WTC11 (cell line): ENCODE data around the gene PRKCE. TPM values are rescaled to one million over a fixed set of nuclear protein-coding genes. Genes with fewer than 3 reads are reported as not detected.
A peak's percentile ranks its signal among the peaks of the same experiment; 100 is the strongest.

ENCODE experiments used
- ATAC-seq: fragments of 200-7000 bp; cut with Tn5 transposase; 2 replicates; pipeline ENCODE4 v1.10.0; 2021; ENCODE audit warnings: mild to moderate bottlenecking, moderate library complexity
- CTCF ChIA-PET: fragments of 300-600 bp; sonication (Branson Sonifier 250); formaldehyde crosslinking; loops from one replicate; lab custom pipeline; 2021; ENCODE audit warnings: antibody characterized with exemption; lab: Charles Lee
- POLR2A ChIA-PET: fragments of 350-600 bp; sonication (Branson Sonifier 250); formaldehyde crosslinking; loops from one replicate; lab custom pipeline; 2021; ENCODE audit warnings: antibody characterized with exemption; lab: Charles Lee
- DNase-seq: peaks from one replicate; pipeline ENCODE4 v3.0.0; 2021; ENCODE audit warnings: low spot score
- H3K27ac Mint-ChIP-seq: 2 replicates; pipeline ENCODE4 v1.8.0; 2021; ENCODE audit warnings: mixed read lengths
- H3K27me3 Mint-ChIP-seq: 2 replicates; pipeline ENCODE4 v1.8.0; 2021; ENCODE audit warnings: low read depth, mild to moderate bottlenecking, moderate library complexity, mixed read lengths
- H3K36me3 Mint-ChIP-seq: 2 replicates; pipeline ENCODE4 v1.8.0; 2021; ENCODE audit warnings: mixed read lengths
- H3K4me1 Mint-ChIP-seq: 2 replicates; pipeline ENCODE4 v1.8.0; 2022; ENCODE audit warnings: mixed read lengths
- H3K4me3 Mint-ChIP-seq: 2 replicates; pipeline ENCODE4 v1.8.0; 2021; ENCODE audit warnings: mild to moderate bottlenecking, moderate library complexity, mixed read lengths
- H3K9me3 Mint-ChIP-seq: 2 replicates; pipeline ENCODE4 v1.8.0; 2021; ENCODE audit warnings: mixed read lengths
- ATF1 ChIP-seq: sonication (generic); formaldehyde crosslinking; IDR thresholded peaks from 2 replicates; pipeline ENCODE4 v1.8.1; 2023; ENCODE audit warnings: mild to moderate bottlenecking, moderate library complexity, missing genetic modification reagents
- CBFB ChIP-seq: sonication (generic); formaldehyde crosslinking; IDR thresholded peaks from 2 replicates; pipeline ENCODE4 v1.8.1; 2022; ENCODE audit warnings: mild to moderate bottlenecking, low read depth, missing genetic modification reagents
- FOXJ3 ChIP-seq: sonication (generic); formaldehyde crosslinking; IDR thresholded peaks from 2 replicates; pipeline ENCODE4 v1.9.0; 2021; ENCODE audit warnings: missing genetic modification reagents, mild to moderate bottlenecking, borderline replicate concordance
- FOXK1 ChIP-seq: sonication (generic); formaldehyde crosslinking; IDR thresholded peaks from 2 replicates; pipeline ENCODE4 v1.8.0; 2022; ENCODE audit warnings: mild to moderate bottlenecking, moderate library complexity, missing genetic modification reagents
- GABPB1 ChIP-seq: sonication (generic); formaldehyde crosslinking; IDR thresholded peaks from 2 replicates; pipeline ENCODE4 v1.8.1; 2023; ENCODE audit warnings: mild to moderate bottlenecking, missing genetic modification reagents
- GRHL2 ChIP-seq: fragments of 250-450 bp; sonication (Bioruptor Pico); IDR thresholded peaks from 2 replicates; pipeline ENCODE4 v1.8.0; 2022; ENCODE audit warnings: mild to moderate bottlenecking, moderate library complexity; ENCODE audit not compliant: insufficient replicate concordance, severe bottlenecking
- NR2C2 ChIP-seq: sonication (generic); formaldehyde crosslinking; IDR thresholded peaks from 2 replicates; pipeline ENCODE4 v1.8.0; 2022; ENCODE audit warnings: mild to moderate bottlenecking, missing genetic modification reagents
- ZNF121 ChIP-seq: sonication (generic); formaldehyde crosslinking; IDR thresholded peaks from 2 replicates; pipeline ENCODE4 v1.8.0; 2023; ENCODE audit warnings: missing genetic modification reagents
- ZNF317 ChIP-seq: sonication (generic); formaldehyde crosslinking; IDR thresholded peaks from 2 replicates; pipeline ENCODE4 v1.8.1; 2023; ENCODE audit warnings: low read depth, mild to moderate bottlenecking, moderate library complexity, missing genetic modification reagents, borderline replicate concordance
- total RNA-seq: library from RNA; stranded (reverse); gene quantifications from 3 replicates; pipeline ENCODE4 v1.2.3, GENCODE V29; 2021
- TF ChIP-seq, protein P1 (sequence below): sonication (generic); formaldehyde crosslinking; conservative IDR thresholded peaks from 2 replicates; pipeline ENCODE4 v1.8.1; 2022; ENCODE audit warnings: mild to moderate bottlenecking, missing genetic modification reagents
- TF ChIP-seq, protein P2 (sequence below): fragments of 250-450 bp; sonication (Bioruptor Pico); IDR thresholded peaks from 2 replicates; pipeline ENCODE4 v1.9.0; 2021; ENCODE audit warnings: mild to moderate bottlenecking
- TF ChIP-seq, protein P3 (sequence below): sonication (generic); formaldehyde crosslinking; IDR thresholded peaks from 2 replicates; pipeline ENCODE4 v1.8.0; 2023; ENCODE audit warnings: missing genetic modification reagents
- TF ChIP-seq, protein P4 (sequence below): sonication (generic); formaldehyde crosslinking; IDR thresholded peaks from 2 replicates; pipeline ENCODE4 v1.8.1; 2022; ENCODE audit warnings: missing genetic modification reagents, borderline replicate concordance
- TF ChIP-seq, protein P5 (sequence below): sonication (generic); formaldehyde crosslinking; IDR thresholded peaks from 2 replicates; pipeline ENCODE4 v1.8.1; 2023; ENCODE audit warnings: mild to moderate bottlenecking, missing genetic modification reagents, borderline replicate concordance
- TF ChIP-seq, protein P6 (sequence below): fragments of 250-450 bp; sonication (Bioruptor Pico); IDR thresholded peaks from 2 replicates; pipeline ENCODE4 v1.9.0; 2021; ENCODE audit warnings: mild to moderate bottlenecking, borderline replicate concordance

PRKCE gene
- total RNA-seq, 1 experiment from 2014 or later, result 5.8 TPM

DNA sequence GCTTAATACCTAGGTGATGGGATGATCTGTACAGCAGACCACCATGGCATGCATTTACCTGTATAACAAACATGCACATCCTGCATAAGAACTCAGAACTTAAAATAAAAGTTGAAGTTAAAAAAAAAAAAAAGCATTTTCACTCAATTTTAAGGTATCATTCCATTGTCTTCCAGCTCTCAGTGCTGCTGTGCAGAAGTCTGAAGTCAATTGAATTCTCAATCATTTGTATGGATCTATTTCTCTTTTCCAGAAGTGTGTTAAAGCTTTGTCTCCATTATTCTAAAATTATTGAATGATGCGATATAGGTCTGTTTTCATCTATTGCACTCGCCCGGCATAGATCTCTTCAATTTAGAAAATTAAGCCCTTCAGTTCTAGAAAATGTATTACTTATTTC, 443.2 kb downstream of the PRKCE start:
- TF ChIP-seq ZNF317 (CRISPR knock-in tag) (peak; percentile 81; the same call in 1 of the 2 replicates), FOXJ3 (CRISPR knock-in tag) (no peak), CBFB (CRISPR knock-in tag) (no peak), ZNF121 (CRISPR knock-in tag) (no peak), NR2C2 (CRISPR knock-in tag) (no peak)
- TF ChIP-seq, protein P1, sequence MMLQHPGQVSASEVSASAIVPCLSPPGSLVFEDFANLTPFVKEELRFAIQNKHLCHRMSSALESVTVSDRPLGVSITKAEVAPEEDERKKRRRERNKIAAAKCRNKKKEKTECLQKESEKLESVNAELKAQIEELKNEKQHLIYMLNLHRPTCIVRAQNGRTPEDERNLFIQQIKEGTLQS (CRISPR knock-in tag), result no peak
- TF ChIP-seq, protein P2, sequence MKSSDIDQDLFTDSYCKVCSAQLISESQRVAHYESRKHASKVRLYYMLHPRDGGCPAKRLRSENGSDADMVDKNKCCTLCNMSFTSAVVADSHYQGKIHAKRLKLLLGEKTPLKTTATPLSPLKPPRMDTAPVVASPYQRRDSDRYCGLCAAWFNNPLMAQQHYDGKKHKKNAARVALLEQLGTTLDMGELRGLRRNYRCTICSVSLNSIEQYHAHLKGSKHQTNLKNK, result no peak
- TF ChIP-seq, protein P3, sequence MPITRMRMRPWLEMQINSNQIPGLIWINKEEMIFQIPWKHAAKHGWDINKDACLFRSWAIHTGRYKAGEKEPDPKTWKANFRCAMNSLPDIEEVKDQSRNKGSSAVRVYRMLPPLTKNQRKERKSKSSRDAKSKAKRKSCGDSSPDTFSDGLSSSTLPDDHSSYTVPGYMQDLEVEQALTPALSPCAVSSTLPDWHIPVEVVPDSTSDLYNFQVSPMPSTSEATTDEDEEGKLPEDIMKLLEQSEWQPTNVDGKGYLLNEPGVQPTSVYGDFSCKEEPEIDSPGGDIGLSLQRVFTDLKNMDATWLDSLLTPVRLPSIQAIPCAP (CRISPR knock-in tag), result no peak
- Mint-ChIP-seq H3K27ac (no peak overlapping the region), H3K27me3 (no peaks in the 10 kb centered on the region; the same call in 1 of the 2 replicates), H3K4me3 (no peak overlapping the region), H3K36me3 (peaks cover 4% of the 10 kb centered on the region; the same call in 1 of the 2 replicates), H3K4me1 (peaks cover 15% of the 10 kb centered on the region), H3K9me3 (peaks cover 13% of the 10 kb centered on the region)
- ChIA-PET CTCF (no interaction called here), POLR2A (no interaction called here)
- DNase-seq, result no peak
- ATAC-seq, result no peak

DNA sequence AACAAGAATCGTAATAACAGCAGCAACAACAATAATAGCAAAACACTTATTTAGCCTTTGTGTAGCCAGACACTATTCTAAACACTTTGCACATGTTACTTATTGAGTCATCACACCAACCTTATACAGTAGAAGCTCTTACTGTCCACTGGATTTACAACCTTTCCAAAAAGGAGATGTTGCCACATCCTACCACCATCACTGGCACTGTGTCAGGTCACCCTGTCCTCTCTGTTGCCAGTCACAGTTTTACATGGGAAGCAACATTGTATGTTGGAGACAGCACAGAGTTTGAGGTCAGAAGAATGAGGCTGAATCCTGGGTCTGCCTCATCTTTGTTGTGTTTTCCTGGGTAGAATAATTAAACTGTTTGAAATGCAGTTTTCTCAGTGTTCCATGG, 444.4 kb downstream of the PRKCE start:
- no peak for ATAC-seq
- H3K27ac Mint-ChIP-seq, result no peak overlapping the region
- no peak overlapping the region for H3K4me3 Mint-ChIP-seq
- no peak for DNase-seq
- TF ChIP-seq GRHL2 (CRISPR knock-in tag) (no peak), FOXK1 (no peak), ATF1 (no peak), GABPB1 (CRISPR knock-in tag) (no peak)
- TF ChIP-seq, protein P4, sequence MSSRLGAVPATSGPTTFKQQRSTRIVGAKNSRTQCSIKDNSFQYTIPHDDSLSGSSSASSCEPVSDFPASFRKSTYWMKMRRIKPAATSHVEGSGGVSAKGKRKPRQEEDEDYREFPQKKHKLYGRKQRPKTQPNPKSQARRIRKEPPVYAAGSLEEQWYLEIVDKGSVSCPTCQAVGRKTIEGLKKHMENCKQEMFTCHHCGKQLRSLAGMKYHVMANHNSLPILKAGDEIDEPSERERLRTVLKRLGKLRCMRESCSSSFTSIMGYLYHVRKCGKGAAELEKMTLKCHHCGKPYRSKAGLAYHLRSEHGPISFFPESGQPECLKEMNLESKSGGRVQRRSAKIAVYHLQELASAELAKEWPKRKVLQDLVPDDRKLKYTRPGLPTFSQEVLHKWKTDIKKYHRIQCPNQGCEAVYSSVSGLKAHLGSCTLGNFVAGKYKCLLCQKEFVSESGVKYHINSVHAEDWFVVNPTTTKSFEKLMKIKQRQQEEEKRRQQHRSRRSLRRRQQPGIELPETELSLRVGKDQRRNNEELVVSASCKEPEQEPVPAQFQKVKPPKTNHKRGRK (CRISPR knock-in tag), result no peak
- TF ChIP-seq, protein P5, sequence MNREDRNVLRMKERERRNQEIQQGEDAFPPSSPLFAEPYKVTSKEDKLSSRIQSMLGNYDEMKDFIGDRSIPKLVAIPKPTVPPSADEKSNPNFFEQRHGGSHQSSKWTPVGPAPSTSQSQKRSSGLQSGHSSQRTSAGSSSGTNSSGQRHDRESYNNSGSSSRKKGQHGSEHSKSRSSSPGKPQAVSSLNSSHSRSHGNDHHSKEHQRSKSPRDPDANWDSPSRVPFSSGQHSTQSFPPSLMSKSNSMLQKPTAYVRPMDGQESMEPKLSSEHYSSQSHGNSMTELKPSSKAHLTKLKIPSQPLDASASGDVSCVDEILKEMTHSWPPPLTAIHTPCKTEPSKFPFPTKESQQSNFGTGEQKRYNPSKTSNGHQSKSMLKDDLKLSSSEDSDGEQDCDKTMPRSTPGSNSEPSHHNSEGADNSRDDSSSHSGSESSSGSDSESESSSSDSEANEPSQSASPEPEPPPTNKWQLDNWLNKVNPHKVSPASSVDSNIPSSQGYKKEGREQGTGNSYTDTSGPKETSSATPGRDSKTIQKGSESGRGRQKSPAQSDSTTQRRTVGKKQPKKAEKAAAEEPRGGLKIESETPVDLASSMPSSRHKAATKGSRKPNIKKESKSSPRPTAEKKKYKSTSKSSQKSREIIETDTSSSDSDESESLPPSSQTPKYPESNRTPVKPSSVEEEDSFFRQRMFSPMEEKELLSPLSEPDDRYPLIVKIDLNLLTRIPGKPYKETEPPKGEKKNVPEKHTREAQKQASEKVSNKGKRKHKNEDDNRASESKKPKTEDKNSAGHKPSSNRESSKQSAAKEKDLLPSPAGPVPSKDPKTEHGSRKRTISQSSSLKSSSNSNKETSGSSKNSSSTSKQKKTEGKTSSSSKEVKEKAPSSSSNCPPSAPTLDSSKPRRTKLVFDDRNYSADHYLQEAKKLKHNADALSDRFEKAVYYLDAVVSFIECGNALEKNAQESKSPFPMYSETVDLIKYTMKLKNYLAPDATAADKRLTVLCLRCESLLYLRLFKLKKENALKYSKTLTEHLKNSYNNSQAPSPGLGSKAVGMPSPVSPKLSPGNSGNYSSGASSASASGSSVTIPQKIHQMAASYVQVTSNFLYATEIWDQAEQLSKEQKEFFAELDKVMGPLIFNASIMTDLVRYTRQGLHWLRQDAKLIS (CRISPR knock-in tag), result no peak
- TF ChIP-seq, protein P6, sequence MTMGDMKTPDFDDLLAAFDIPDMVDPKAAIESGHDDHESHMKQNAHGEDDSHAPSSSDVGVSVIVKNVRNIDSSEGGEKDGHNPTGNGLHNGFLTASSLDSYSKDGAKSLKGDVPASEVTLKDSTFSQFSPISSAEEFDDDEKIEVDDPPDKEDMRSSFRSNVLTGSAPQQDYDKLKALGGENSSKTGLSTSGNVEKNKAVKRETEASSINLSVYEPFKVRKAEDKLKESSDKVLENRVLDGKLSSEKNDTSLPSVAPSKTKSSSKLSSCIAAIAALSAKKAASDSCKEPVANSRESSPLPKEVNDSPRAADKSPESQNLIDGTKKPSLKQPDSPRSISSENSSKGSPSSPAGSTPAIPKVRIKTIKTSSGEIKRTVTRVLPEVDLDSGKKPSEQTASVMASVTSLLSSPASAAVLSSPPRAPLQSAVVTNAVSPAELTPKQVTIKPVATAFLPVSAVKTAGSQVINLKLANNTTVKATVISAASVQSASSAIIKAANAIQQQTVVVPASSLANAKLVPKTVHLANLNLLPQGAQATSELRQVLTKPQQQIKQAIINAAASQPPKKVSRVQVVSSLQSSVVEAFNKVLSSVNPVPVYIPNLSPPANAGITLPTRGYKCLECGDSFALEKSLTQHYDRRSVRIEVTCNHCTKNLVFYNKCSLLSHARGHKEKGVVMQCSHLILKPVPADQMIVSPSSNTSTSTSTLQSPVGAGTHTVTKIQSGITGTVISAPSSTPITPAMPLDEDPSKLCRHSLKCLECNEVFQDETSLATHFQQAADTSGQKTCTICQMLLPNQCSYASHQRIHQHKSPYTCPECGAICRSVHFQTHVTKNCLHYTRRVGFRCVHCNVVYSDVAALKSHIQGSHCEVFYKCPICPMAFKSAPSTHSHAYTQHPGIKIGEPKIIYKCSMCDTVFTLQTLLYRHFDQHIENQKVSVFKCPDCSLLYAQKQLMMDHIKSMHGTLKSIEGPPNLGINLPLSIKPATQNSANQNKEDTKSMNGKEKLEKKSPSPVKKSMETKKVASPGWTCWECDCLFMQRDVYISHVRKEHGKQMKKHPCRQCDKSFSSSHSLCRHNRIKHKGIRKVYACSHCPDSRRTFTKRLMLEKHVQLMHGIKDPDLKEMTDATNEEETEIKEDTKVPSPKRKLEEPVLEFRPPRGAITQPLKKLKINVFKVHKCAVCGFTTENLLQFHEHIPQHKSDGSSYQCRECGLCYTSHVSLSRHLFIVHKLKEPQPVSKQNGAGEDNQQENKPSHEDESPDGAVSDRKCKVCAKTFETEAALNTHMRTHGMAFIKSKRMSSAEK (CRISPR knock-in tag), result no peak
- TF ChIP-seq, all 79 proteins: peak for 0
- CTCF ChIA-PET, result no interaction called here
- POLR2A ChIA-PET, result no interaction called here
- H3K27me3 Mint-ChIP-seq, result no peaks in the 10 kb centered on the region; the same call in 1 of the 2 replicates
- H3K4me1 Mint-ChIP-seq, result peaks cover 15% of the 10 kb centered on the region
- H3K9me3 Mint-ChIP-seq, result peaks cover 13% of the 10 kb centered on the region
- peaks cover 4% of the 10 kb centered on the region; the same call in 1 of the 2 replicates for H3K36me3 Mint-ChIP-seq
